MM.1S (cell line): Measurements from ENCODE around the gene MRPL38.

Experiments used
- DNase-seq: peaks from one replicate; pipeline ENCODE4 v3.0.0-alpha.2; 2015
- H2AFZ ChIP-seq: fragments of 300-600 bp; sonication (generic); 2 replicates; pipeline ENCODE4 v1.6.0; 2016; ENCODE audit warnings: antibody characterized with exemption, low read length
- H3F3A ChIP-seq: fragments of 300-600 bp; sonication (generic); 2 replicates; pipeline ENCODE4 v1.6.1; 2016; ENCODE audit warnings: mild to moderate bottlenecking, antibody characterized with exemption, low read length, moderate library complexity, mixed read lengths; ENCODE audit not compliant: insufficient read depth
- H3K27ac ChIP-seq: fragments of 300-600 bp; sonication (generic); 2 replicates; pipeline ENCODE4 v1.5.1; 2016; ENCODE audit warnings: mild to moderate bottlenecking, low read length
- H3K27me3 ChIP-seq: fragments of 300-600 bp; sonication (generic); replicated peaks from 2 replicates; pipeline ENCODE4 v1.6.0; 2016; ENCODE audit warnings: low read length; ENCODE audit not compliant: insufficient read depth
- H3K36me3 ChIP-seq: fragments of 300-600 bp; sonication (generic); replicated peaks from 2 replicates; pipeline ENCODE4 v1.6.1; 2016; ENCODE audit warnings: mild to moderate bottlenecking, low read length, mixed read lengths; ENCODE audit not compliant: insufficient read depth
- H3K4me1 ChIP-seq: fragments of 300-600 bp; sonication (generic); 2 replicates; pipeline ENCODE4 v1.6.1; 2016; ENCODE audit warnings: low read length, mixed read lengths
- H3K4me2 ChIP-seq: fragments of 300-600 bp; sonication (generic); 2 replicates; pipeline ENCODE4 v1.6.0; 2016; ENCODE audit warnings: low read depth, low read length
- H3K4me3 ChIP-seq: fragments of 300-600 bp; sonication (generic); 2 replicates; pipeline ENCODE4 v1.5.1; 2016; ENCODE audit warnings: low read length, mixed read lengths
- H3K79me2 ChIP-seq: fragments of 300-600 bp; sonication (generic); 2 replicates; pipeline ENCODE4 v1.6.1; 2016; ENCODE audit warnings: mixed run types, low read length, mixed read lengths
- H3K9ac ChIP-seq: fragments of 300-600 bp; sonication (generic); 2 replicates; pipeline ENCODE4 v1.6.1; 2016; ENCODE audit warnings: low read length, mixed read lengths
- H3K9me2 ChIP-seq: fragments of 300-600 bp; sonication (generic); replicated peaks from 2 replicates; pipeline ENCODE4 v1.6.1; 2016; ENCODE audit warnings: mild to moderate bottlenecking, low read length, mixed read lengths; ENCODE audit not compliant: insufficient read depth
- H3K9me3 ChIP-seq: fragments of 300-600 bp; sonication (generic); replicated peaks from 2 replicates; pipeline ENCODE4 v1.6.1; 2016; ENCODE audit warnings: mild to moderate bottlenecking, low read length, mixed read lengths; ENCODE audit not compliant: insufficient read depth
- H4K20me1 ChIP-seq: fragments of 300-600 bp; sonication (generic); 2 replicates; pipeline ENCODE4 v1.6.1; 2016; ENCODE audit warnings: mild to moderate bottlenecking, low read length, moderate library complexity, mixed read lengths; ENCODE audit not compliant: insufficient read depth
- EZH2 ChIP-seq: fragments of 300-600 bp; sonication (generic); optimal IDR thresholded peaks from 2 replicates; pipeline ENCODE3; 2017; ENCODE audit warnings: low read depth, mild to moderate bottlenecking, antibody characterized with exemption, low read length, mixed read lengths
- EZH2phosphoT487 ChIP-seq: fragments of 300-600 bp; sonication (generic); IDR thresholded peaks from 2 replicates; pipeline ENCODE4 v1.6.1; 2018; ENCODE audit warnings: antibody characterized with exemption, low read length
- TF ChIP-seq, protein P1 (sequence below): fragments of 300-600 bp; sonication (generic); IDR thresholded peaks from 2 replicates; pipeline ENCODE4 v1.5.1; 2016; ENCODE audit warnings: antibody characterized with exemption, low read length, mixed read lengths

MRPL38 gene

GRCh38 chr17:75926456-75926855 is 21.8 kb upstream of the MRPL38 start:
- Histone ChIP-seq H3K4me3 (no peak overlapping the region), H3K27me3 (no peaks in the 10 kb centered on the region), H3K4me2 (no peak overlapping the region), H3K4me1 (no peaks in the 10 kb centered on the region), H3K36me3 (no peaks in the 10 kb centered on the region), H3K9me3 (no peaks in the 10 kb centered on the region), H3K9me2 (no peaks in the 10 kb centered on the region), H4K20me1 (no peaks in the 10 kb centered on the region), H3F3A (no peaks in the 10 kb centered on the region), H3K9ac (no peak overlapping the region), H3K79me2 (no peaks in the 10 kb centered on the region), H2AFZ (no peak overlapping the region), H3K27ac (no peak overlapping the region)
- DNase-seq = no peak
- TF ChIP-seq, protein P1, sequence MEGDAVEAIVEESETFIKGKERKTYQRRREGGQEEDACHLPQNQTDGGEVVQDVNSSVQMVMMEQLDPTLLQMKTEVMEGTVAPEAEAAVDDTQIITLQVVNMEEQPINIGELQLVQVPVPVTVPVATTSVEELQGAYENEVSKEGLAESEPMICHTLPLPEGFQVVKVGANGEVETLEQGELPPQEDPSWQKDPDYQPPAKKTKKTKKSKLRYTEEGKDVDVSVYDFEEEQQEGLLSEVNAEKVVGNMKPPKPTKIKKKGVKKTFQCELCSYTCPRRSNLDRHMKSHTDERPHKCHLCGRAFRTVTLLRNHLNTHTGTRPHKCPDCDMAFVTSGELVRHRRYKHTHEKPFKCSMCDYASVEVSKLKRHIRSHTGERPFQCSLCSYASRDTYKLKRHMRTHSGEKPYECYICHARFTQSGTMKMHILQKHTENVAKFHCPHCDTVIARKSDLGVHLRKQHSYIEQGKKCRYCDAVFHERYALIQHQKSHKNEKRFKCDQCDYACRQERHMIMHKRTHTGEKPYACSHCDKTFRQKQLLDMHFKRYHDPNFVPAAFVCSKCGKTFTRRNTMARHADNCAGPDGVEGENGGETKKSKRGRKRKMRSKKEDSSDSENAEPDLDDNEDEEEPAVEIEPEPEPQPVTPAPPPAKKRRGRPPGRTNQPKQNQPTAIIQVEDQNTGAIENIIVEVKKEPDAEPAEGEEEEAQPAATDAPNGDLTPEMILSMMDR = no peak
- TF ChIP-seq EZH2 (no peak), EZH2phosphoT487 (no peak)

GRCh38 chr17:75925912-75926311 is 21.2 kb upstream of the MRPL38 start:
- H3K79me2 ChIP-seq = no peaks in the 10 kb centered on the region
- no peak overlapping the region for H3K4me3 ChIP-seq
- H3K9me3 ChIP-seq = no peaks in the 10 kb centered on the region
- H3K9me2 ChIP-seq = no peaks in the 10 kb centered on the region
- H4K20me1 ChIP-seq = no peaks in the 10 kb centered on the region
- no peak overlapping the region for H3K4me2 ChIP-seq
- H3F3A ChIP-seq = no peaks in the 10 kb centered on the region
- H3K4me1 ChIP-seq = no peaks in the 10 kb centered on the region
- no peaks in the 10 kb centered on the region for H3K27me3 ChIP-seq
- no peak overlapping the region for H2AFZ ChIP-seq
- TF ChIP-seq EZH2 (no peak), EZH2phosphoT487 (no peak)
- TF ChIP-seq, protein P1 = no peak
- no peak overlapping the region for H3K27ac ChIP-seq
- DNase-seq = no peak
- no peak overlapping the region for H3K9ac ChIP-seq
- no peaks in the 10 kb centered on the region for H3K36me3 ChIP-seq

DNA sequence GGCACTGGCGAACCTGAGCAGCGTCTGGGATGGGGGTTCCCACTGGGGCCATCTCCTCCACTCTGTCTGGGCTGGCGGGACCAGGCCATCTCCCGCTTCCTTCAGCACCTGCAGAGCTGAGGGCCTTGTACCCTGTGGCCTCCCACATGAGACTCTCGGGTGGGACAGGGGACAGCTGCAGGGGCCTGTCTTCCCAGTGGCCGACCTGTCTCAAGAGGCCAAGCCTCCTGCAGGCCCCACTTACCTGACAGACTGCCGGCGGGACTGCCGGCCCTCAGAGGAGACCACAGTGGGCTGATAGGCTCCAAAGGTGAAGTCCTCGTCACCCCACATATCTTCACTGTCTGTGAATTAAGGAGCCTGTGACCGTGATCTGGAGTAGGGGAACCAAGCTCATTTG is 20.4 kb upstream of the MRPL38 start:
- no peak overlapping the region for H2AFZ ChIP-seq
- H3K4me3 ChIP-seq = no peak overlapping the region
- H3K79me2 ChIP-seq = no peaks in the 10 kb centered on the region
- H3K27ac ChIP-seq = no peak overlapping the region
- no peaks in the 10 kb centered on the region for H3K9me2 ChIP-seq
- no peaks in the 10 kb centered on the region for H4K20me1 ChIP-seq
- TF ChIP-seq EZH2 (no peak), EZH2phosphoT487 (no peak)
- TF ChIP-seq, protein P1 = no peak
- H3K36me3 ChIP-seq = no peaks in the 10 kb centered on the region
- H3K27me3 ChIP-seq = no peaks in the 10 kb centered on the region
- DNase-seq = no peak
- no peaks in the 10 kb centered on the region for H3K4me1 ChIP-seq
- H3K9me3 ChIP-seq = no peaks in the 10 kb centered on the region
- H3F3A ChIP-seq = no peaks in the 10 kb centered on the region
- H3K9ac ChIP-seq = no peak overlapping the region
- no peak overlapping the region for H3K4me2 ChIP-seq
